ENCODE measurements around the gene UIMC1.
"Not testable (repeated sequence)": the region's sequence is repeated elsewhere in the genome, so short reads cannot be mapped to it uniquely, and the experiment has no call there.

UIMC1 gene

GRCh38 chr5:177005619-177006264, 837 bp downstream of the UIMC1 start:
- peak; percentile 6 for DNase-seq

- DNase-seq, result no peak
These were observed 1.6 kb downstream of the UIMC1 start for GRCh38 chr5:177004961-177005360.

GRCh38 chr5:177003649-177004048, 2.9 kb downstream of the UIMC1 start:
- DNase-seq, result no peak

- DNase-seq, result not testable (repeated sequence)
These were observed 7.1 kb downstream of the UIMC1 start for GRCh38 chr5:176999526-176999925.

GRCh38 chr5:176998828-176999227, 7.8 kb downstream of the UIMC1 start:
- no peak for DNase-seq

- DNase-seq, result no peak
These were observed 9.8 kb downstream of the UIMC1 start for GRCh38 chr5:176996780-176997179.

- no peak for DNase-seq
These were observed 10.4 kb downstream of the UIMC1 start for GRCh38 chr5:176995896-176996767.

- no peak for DNase-seq
These were observed 11.5 kb downstream of the UIMC1 start for GRCh38 chr5:176995122-176995490.

GRCh38 chr5:176994460-176995121, 12.0 kb downstream of the UIMC1 start:
- no peak for DNase-seq

- DNase-seq, result not testable (repeated sequence)
These were observed 13.5 kb downstream of the UIMC1 start for GRCh38 chr5:176993081-176993480.

- DNase-seq, result no peak
These were observed 19.0 kb downstream of the UIMC1 start for GRCh38 chr5:176987583-176987982.

- no peak for DNase-seq
These were observed 20.3 kb downstream of the UIMC1 start for GRCh38 chr5:176986280-176986679.

- no peak for DNase-seq
These were observed 21.1 kb downstream of the UIMC1 start for GRCh38 chr5:176985516-176985915.

GRCh38 chr5:176984176-176984575, 22.4 kb downstream of the UIMC1 start:
- DNase-seq, result not testable (repeated sequence)

- DNase-seq, result not testable (repeated sequence)
These were observed 23.0 kb downstream of the UIMC1 start for GRCh38 chr5:176983593-176983992.

- DNase-seq, result not testable (repeated sequence)
These were observed 23.5 kb downstream of the UIMC1 start for GRCh38 chr5:176983112-176983511.

GRCh38 chr5:176980818-176981217, 25.8 kb downstream of the UIMC1 start:
- DNase-seq, result no peak

- DNase-seq, result no peak
These were observed 26.9 kb downstream of the UIMC1 start for GRCh38 chr5:176979669-176980068.

- DNase-seq, result no peak
These were observed 40.9 kb downstream of the UIMC1 start for GRCh38 chr5:176965633-176966032.

GRCh38 chr5:176959051-176959450, 47.5 kb downstream of the UIMC1 start:
- DNase-seq, result peak; percentile 14

GRCh38 chr5:176956756-176957155, 49.8 kb downstream of the UIMC1 start:
- DNase-seq, result no peak

- peak; percentile 12 for DNase-seq
These were observed 50.7 kb downstream of the UIMC1 start for GRCh38 chr5:176955895-176956294.

GRCh38 chr5:176954050-176954449, 52.5 kb downstream of the UIMC1 start:
- DNase-seq, result peak; percentile 16
